ENCODE data around the gene PLXNA4.

The PLXNA4 gene

DNA sequence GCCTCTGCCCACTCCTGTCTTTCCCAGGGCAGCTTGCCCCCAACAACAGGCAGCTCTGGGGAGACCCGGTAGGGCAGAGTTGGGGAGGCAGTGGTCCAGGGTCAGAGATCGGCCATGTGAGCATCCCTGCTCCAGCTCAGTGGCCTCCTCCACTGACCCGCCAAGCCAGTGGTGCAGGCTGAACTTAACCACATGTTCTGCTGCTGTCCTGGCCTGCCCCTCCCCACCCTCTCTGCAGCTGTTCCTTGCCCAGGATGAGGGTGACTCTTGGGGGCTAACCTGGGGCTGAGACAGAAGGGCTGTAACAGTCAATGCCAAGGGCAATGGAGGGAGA lies 349.3 kb downstream of the PLXNA4 start:
- no peak for DNase-seq

DNA sequence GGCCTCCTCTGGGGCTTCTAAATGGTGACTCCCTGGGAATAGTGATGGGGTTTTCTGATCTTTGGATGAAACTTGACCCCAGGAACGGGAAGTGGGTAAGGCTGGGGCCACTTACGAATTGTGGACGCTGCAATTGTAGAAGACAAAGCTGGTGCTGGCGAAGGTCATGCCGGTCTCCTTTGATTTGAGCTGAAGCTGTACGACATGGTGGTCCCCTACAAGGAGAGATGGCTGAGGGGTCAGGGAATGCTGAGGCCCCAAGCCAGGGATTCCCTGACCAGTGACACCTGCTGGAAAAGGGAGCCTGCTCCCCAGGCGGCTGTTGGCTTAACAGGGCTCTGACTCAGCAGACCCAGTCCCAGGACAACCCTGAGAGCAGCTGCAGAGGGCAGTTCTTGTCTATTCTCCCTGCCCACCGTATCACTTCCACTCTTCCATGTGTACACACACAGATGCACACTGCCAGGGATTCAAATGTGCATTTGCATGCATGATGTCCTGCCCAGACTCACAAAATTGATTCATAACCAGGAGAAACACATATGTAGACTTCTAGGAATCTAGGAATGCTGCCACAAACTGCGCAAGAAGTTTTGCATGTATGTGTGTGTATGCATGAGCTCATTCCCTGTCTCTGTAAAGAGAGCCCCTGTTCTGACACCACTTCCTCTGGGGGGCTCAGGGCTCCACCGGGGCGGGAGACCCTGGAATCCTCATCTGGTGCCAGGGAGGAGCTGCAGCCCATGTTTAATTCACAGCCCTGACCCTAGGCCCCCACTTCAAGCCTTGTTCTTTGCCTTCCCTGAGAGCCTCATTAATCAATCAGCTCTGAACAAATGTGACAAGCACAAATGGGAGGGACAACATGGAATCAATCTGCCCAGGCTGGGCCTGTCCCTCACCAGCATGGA lies 350.0 kb downstream of the PLXNA4 start:
- DNase-seq: no peak

DNA sequence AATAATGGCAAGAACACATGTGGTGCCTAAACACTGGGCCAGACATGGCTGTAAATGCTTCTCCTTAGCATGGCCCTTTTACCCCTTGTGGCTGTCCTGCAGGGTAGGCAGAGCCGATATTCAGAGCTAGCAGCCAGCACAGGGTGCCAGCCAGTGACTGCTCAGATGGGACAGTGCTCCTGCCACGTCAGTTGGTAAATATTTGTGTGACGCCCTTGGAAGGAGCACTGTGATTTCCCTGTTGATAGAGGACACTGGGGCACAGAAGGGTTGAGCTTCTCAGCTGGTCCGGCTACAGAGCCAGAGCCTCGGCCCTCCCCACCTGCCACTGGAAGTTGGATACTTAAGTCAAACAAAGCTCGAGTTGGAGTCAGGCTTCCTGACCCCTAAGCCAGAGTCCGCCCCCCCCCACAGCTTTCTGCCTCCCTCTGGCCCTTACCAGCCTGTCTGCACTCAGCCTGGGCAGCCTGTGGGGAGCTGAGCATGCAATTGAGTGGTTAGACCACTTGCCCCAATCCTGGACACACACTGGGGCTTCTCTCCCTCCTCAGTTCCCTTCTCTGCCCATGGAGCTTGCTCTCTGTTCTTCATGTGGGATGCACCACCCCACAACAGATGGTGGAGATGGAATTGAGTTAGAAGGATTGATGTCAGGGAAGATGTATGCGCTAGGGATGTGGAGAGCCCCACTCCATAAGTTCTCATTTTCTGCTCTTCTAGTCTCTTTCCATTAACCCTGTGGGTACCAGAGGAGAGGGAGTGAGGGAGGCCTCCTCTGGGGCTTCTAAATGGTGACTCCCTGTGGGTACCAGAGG lies 350.8 kb downstream of the PLXNA4 start:
- no peak for DNase-seq

DNA sequence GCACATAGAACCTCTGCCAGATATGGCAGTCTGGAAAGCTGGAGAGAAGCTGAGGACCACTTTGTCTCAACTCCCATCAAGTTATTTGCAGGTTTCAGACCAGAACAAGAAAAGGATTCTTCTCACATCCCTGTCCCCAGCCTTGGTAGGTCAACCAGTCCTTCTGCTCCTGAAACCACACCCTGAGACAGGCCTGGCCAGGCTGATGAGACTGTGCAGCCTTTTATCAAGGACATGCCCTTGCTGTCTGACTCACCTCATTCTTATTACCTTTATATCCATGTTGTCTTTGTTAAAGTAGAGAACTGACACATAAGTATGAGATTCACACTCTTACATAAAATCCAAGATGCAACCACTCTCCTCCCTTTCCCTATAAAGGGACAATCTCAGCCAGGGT lies 354.9 kb downstream of the PLXNA4 start:
- DNase-seq: no peak

DNA sequence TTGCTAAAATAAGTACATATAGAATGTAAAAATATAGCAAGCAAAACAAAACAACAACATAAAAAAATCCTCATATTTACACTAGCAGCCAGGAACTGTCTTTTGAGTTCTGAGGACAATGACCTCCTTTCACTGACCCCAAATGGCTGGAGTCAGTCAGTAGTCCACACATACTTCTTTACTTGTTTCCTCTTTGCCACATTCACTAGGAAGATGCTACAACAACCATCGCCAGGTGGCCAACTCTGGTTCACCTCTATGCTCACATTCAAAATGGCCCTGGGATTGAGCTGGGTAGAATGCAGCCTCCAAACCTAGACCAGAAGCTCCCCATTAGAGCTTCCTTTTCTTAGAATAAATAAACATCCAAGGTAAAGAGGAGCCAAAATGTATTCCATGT lies 356.2 kb downstream of the PLXNA4 start:
- no peak for DNase-seq

DNA sequence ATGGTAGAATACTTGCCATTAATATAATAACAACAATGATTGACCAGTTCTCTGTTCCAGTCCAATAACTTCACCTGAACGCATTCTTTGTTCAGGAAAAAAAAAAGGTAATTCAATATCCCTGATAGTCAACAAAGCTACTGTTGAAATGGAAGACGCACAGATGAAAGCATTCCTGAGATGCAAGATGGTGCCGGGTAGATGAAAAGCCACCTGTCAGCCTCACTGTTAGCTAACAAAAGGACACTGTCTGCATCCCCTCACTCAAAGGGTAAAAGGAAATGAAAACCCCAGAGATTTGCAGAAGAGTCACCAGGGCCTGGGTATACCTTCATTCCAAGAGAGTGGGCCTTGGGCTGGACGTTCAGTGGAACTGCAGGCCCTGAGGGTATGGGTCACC lies 357.4 kb downstream of the PLXNA4 start:
- DNase-seq: no peak

DNA sequence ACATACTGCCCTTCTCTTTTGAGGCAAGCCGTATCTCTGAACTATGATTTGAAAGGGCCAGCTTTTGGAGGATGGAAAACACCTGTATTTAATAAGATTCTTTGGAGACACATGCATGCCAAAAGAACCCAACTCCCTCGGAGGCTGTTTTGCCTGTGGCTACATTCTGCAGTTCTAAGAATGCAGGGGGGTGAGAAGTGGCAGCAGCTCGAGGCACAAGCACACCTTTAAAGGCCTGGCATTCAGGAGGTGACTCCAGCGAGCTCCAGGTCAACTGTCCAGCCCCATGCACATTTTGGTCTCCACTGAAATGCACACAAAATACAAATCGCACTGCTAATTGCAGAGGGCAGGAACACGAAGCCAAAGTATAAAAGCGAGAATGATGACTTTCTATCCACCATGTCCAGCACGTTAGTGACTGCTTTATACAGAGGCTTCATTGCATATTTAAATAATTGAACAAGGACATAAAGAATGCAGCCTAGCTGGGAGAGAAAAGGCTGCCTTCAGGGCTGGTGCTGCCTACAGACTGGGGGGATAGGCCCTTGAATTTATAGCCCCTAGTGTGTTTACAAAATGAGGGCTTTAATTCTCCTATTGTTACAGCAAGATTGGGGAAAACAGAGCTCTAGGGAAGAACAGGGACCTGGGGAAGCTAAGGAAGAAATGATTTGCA lies 359.3 kb downstream of the PLXNA4 start:
- DNase-seq: no peak

DNA sequence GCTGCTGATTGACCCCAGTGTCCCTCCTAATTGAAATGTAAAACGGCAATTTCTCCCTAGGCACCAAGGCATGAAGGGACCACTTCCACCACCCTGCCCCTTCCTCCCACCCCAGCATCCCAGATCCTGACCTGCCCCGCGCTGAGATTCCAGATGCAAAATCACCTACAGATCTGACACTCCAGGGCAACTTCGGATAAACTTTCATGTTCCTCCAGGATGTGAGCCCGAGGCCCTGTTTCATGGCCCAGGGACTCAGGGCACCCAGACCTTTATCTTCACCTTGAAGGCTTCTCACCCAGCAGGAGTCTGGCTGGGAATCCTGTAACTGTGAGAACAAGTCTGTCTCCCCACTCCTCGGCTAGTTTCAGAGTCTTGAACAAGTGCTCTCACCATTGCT lies 361.8 kb downstream of the PLXNA4 start:
- no peak for DNase-seq

DNA sequence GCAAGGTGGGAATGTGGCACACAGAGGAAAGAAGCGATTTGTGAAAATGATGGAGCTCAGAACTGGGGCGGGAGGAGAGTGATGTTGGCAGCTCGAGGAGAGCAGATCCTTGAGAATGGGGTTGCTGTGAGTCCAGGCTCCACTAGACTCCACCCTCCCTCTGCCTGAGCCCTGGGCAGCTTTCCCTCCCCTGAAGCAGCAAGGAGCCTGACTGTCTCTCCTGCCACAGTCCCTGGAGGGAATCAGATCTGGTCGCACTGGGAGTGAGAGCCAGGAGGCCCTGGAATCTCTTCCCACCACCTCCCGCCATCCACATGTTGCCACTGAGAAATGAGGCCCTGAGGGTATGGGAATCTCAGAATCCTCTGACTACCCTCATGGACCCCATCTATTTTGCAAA lies 362.7 kb downstream of the PLXNA4 start:
- no peak for DNase-seq

DNA sequence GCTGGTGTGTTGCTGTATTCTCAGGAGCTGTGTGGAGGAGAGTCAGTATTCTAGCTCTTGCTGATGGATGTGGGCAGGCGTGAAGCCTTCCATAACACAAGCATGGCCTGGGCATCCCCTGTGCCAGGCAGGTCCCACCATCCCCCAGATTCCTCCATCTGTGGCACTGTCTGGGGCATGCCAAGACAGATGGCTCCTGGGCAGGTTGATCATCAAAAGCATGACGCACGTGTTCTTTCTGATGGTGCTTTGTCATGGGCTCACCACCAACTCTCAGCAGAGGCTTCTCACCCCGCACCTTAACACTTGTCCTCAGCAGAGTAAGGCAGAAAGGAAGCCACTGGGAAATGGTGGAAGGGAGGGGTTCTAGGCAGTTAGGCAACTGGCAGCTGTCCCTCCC lies 364.3 kb downstream of the PLXNA4 start:
- no peak for DNase-seq

DNA sequence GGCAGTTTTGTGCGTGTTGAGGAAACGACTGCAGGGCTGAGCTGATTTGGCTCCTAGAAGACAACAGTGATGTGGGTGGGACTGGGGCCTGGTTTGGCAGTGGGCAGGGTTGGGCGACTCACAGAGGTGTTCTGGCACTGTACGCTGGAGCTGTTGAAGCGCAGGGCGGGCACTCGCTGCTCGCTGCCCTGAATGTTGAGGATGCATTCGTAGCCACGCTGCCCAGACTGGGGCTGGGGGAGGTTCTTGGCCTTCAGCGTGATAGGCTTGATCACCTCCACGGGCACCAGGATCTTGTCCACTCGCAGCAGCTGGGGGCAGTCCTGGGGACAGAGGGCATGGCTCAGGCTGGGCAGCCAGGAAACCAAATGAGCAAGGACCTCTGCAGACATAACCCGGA lies 365.4 kb downstream of the PLXNA4 start:
- DNase-seq: no peak

DNA sequence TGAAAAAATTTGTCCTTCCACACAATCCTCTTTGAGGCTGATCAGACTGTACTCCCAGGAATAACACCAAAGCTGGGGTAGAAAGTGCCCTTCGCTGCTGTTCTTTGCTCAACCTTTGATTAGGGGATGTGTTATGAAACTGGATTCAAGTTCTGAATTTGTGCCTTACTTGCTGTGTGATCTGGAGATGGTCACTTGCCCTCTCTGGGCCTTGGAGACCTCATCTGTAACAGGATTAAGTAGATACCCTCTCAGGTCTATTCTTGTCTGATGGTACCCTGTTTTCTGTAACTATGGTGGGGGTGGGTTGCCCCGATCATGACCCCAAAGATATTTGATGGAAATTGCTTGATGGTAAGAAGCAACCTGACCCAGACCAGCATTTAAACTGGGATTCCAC lies 368.5 kb downstream of the PLXNA4 start:
- no peak for DNase-seq

DNA sequence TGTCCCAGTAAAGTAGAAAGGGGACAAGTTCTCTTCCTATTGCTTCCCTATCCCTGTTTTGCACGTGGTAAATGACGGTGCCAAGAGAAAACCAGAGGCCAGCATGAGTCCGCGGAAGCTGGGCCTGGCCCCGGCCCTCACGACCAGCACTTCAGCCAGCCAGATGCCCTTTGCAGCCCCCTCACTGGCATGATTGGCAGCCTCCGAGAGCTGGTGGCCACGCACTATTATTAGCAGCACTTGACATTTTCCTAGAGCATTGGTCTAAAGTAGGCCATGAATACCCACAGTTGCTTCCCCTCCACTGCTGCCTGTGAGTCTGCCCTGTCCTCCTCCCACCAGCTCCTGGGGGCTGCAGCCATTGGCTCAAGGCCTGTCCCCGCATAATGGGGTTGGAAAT lies 369.1 kb downstream of the PLXNA4 start:
- DNase-seq: no peak

DNA sequence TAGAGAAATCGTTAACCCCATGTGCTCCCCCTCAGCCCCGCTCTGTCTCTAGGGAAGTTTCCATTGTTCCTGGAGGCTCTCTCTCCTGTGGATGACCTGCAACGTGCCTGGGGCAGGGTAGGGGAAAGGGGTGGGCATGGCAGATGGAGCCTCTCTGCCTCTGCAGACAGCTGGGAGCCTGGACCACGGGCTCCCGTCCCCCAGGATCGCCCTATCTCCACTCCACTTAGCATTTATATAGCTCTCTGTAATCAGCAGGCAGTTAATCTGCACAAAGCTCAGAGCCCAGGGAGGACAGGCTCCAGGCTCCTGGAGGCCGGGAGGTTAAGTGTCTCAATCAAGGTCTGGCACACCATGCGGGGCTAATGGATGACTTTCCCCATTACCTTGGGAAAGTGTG lies 369.7 kb downstream of the PLXNA4 start:
- no peak for DNase-seq

DNA sequence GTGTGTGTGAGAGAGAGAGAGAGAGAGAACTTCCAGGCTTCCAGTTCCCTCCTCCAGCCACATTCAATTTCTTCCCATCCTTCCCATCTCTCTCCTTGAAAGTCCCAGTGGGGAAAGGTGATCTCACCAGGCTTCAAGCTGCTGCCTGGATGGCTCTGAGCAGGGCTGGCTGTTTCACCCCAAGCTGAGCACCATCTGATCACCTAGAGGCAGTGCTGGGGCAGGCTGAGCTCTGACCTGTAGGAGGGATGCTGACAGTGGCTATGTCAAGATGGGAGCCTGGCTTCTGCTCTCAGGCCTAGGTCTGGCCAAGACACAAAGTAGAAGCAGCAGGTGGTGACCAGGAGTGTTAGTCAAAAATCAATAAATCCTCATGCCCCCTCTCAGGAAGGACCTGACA lies 370.8 kb downstream of the PLXNA4 start:
- DNase-seq: no peak

DNA sequence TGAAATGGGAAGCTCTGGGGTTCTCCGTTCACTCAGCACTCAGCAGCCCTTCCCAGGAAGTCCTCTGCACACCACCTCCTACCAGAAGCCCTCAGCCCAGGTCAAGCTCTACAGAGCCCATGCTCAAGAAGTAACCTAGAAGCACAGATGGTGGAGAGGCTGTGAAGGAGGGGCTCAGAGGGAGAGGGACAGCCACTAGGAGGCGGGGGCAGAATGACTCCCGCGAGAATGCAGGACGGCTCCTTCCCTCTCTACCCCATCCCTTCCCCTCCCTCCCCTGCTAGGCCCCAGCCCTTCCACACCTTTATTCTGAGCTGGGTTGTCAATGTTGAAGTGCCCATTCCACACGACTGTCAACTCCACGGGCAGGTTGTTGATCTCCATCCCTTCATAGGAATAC lies 373.2 kb downstream of the PLXNA4 start:
- no peak for DNase-seq

DNA sequence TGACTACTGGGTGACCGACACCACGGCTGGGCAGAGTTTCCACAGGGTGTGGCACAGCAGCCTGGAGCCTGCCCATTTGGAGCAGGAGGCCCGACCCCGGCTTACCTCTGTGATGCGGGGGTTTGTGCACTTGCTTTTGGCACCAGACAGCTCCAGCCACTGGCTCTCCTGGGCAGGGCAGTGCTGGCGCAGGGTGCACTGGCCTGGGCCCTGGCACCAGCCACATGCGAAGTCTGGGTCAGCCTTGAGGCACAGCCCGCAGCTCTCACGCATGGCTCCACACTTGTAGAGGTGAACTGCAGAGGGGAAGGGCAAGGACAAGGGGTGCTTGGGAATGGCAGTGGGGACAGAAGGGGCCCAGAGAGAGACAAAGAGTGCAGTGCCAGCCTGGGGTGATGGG lies 373.7 kb downstream of the PLXNA4 start:
- DNase-seq: no peak

DNA sequence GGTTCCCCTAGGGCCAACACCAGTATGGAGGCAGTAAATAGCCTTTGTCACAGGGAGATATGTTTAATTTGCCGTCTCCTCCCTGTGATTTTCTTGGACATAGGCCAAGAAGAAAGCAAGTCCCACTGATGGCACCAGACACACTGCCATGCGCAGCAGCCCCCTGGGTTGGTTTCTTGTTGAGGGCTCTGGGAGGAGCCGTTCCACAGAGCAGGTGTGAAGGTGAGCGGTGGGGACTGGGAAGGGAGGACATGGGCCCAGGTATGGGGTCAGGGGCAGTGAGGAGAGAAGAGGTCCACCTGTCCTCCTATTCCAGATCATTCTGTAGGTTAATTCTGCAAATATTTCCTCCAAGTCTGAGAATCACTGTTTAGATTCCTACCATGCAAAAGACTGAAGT lies 376.1 kb downstream of the PLXNA4 start:
- no peak for DNase-seq

DNA sequence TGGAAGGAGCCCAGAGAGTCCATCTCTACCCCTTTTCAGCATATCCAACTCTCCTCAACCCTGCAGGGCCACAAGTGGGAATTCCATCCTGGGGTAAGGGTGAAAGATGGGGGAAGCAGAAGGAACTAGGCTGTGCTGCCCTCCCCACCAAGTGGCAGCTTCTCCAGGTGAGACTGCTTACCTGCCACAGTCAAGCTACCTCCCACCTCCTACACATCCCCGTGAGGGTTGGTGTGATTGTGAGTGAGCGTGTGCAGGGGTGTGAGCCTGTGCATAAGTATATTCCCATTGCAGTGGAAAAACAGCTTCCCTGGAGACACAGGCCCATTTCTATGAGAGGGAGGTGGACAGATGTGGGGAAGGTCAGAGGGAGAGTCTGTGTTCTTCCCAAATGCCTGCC lies 376.6 kb downstream of the PLXNA4 start:
- DNase-seq: no peak

DNA sequence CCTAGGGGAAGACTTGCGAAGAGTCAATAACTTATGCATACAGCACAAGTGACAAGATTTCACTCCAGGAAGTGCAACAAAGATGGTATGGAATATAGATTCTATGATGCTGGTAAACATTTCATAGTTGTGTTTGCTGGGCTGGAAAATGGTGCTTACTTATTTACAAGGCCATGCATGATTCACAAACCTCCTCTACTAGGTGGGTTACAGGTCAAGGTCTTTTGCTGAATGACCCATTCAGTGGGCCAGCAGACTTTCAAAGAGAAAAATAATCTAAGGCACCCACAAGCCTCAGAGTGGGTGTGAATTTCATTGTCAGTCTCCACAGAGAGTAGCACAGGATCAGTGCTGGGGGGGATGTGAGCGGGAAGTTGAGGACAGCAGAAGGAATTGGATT lies 378.5 kb downstream of the PLXNA4 start:
- DNase-seq: no peak

DNA sequence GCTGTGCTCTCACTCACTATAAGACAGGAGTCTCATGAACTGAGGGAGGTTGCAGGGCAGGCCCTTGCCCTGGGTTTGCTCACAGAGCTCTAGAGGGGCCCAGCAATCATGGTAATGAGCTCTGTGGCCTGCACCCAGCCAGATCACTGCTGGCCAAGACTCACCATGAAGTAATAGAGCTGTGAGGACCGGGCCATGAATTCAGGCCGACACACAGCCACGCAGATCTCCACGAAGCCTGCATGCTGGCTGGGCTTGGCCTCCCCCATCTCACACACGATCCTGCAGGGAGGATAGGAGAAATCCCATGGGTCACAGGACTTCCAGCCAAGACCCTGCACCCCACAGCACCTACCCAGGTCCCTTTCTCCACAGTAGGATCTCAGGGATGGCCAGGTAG lies 382.4 kb downstream of the PLXNA4 start:
- no peak for DNase-seq

DNA sequence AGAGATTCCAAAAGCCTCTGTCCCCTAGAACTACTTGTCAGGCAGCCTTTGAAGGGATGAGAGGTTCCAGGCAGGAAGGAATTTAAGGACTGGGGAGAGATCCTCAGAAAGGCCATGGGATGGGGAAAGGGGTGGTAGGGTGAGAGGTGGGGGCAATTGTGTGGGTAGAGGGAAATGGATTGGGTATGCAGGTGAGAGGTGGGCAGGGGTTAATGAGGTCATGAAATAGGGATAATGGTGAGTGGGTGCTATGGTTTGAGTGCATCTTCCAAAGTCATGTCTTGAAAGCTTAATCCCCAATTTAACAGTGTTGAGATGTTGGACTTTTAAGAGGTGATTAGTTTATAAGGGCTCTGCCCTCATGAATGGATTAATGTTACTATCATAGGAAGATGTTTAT lies 383.5 kb downstream of the PLXNA4 start:
- DNase-seq: no peak

DNA sequence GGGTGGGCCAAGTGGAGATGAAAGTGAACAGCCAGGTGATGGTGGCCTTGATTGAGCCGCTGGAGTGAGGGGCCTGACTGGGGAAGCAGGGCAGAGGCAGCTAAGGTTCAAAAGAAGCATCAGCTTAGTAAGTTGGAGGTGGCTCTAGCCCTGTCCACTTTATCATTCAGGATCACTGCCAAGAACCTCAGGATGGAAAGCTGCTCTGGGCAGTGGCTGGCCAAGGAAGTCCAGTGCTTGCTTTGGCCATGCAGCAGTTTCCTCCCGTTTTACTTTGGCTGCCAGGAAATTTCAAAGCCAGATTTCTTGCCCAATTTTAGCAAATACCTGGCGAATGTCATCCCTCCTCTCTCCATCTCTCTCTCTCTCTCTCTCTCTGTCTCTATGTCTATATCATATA lies 384.9 kb downstream of the PLXNA4 start:
- DNase-seq: no peak

DNA sequence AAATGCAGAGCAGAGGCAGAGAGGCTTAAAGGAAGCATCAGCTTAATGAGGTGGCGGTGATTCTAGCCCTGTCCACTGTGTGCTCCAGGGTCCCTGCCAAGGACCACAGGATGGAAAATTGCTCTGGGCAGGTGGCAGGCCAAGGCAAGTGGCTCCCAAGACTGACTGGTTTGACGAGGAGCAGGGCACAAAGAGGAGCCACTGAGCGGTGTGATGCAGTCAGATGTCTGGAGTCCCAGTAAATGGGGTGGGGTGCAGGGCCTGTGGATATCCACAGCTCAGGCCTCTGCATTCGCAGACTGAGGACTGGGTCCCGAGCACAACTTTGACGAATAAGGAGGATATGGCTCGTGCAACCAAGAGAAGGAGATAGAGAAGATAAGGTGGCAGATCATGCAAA lies 385.6 kb downstream of the PLXNA4 start:
- no peak for DNase-seq
